Measurements from ENCODE around the gene AGRN.

GRCh38 chr1:1046243-1046642 lies 26.3 kb downstream of the AGRN start:
- TF ChIP-seq CTCF (conservative IDR thresholded peaks at IDR 0.05; ENCODE audit: low read depth, low read length): no peak
- TF ChIP-seq POLR2A (IDR thresholded peaks at IDR 0.05; ENCODE audit: low read depth, low read length): no peak
- TF ChIP-seq ELK1 (IDR thresholded peaks at IDR 0.05; ENCODE audit: borderline replicate concordance, low read depth, low read length): no peak
- no peak for TF ChIP-seq MAZ (IDR thresholded peaks at IDR 0.05; ENCODE audit: borderline replicate concordance, low read depth, low read length)
- no peak for TF ChIP-seq CEBPB (IDR thresholded peaks at IDR 0.05; ENCODE audit: low read depth, low read length)
- no peak for TF ChIP-seq MAFK (IDR thresholded peaks at IDR 0.05; ENCODE audit: low read depth, low read length)
- no peak for TF ChIP-seq SMC3 (IDR thresholded peaks at IDR 0.05; ENCODE audit: low read depth, low read length)
- TF ChIP-seq RAD21 (IDR thresholded peaks at IDR 0.05; ENCODE audit: low read length): no peak

All from IMR-90 (cell line).